Astrocyte (in vitro differentiated cells and primary cell): ENCODE measurements around the gene SPRTN. TPM values are rescaled to one million over a fixed set of nuclear protein-coding genes. Genes with fewer than 3 reads are reported as not detected.

Experiments used
- DNase-seq: peaks from one replicate; pipeline ENCODE4 v3.0.0-alpha.2; 2010; ENCODE audit warnings: low read depth
- FAIRE-seq: peaks from 2 replicates; lab custom pipeline; 2011; peaks lifted over from hg19 to GRCh38; lab: Jason Lieb, UNC
- H2AFZ ChIP-seq: 2 replicates; pipeline ENCODE4 v1.6.0; 2012; ENCODE audit warnings: low read depth, low read length, inconsistent platforms
- H3K27ac ChIP-seq: 2 replicates; pipeline ENCODE4 v1.5.1; 2011; ENCODE audit warnings: low read depth, low read length, inconsistent platforms
- H3K27me3 ChIP-seq: 2 replicates; pipeline ENCODE4 v1.6.0; 2011; ENCODE audit warnings: low read length, inconsistent platforms; ENCODE audit not compliant: insufficient read depth
- H3K36me3 ChIP-seq: 2 replicates; pipeline ENCODE4 v1.5.1; 2011; ENCODE audit warnings: low read length, inconsistent platforms; ENCODE audit not compliant: insufficient read depth
- H3K4me1 ChIP-seq: 2 replicates; pipeline ENCODE4 v1.5.1; 2011; ENCODE audit warnings: low read length, inconsistent platforms; ENCODE audit not compliant: insufficient read depth
- H3K4me2 ChIP-seq: 2 replicates; pipeline ENCODE4 v1.6.0; 2012; ENCODE audit warnings: low read length, inconsistent platforms
- H3K4me3 ChIP-seq: 2 replicates; pipeline ENCODE4 v1.5.1; 2011; ENCODE audit warnings: low read depth, mild to moderate bottlenecking, low read length, inconsistent platforms; ENCODE audit not compliant: insufficient read depth
- H3K79me2 ChIP-seq: 2 replicates; pipeline ENCODE4 v1.6.0; 2012; ENCODE audit warnings: mild to moderate bottlenecking, low read length, inconsistent platforms; ENCODE audit not compliant: insufficient read depth
- H3K9ac ChIP-seq: 2 replicates; pipeline ENCODE4 v1.6.0; 2012; ENCODE audit warnings: mild to moderate bottlenecking, low read length, inconsistent platforms
- H3K9me3 ChIP-seq: 2 replicates; pipeline ENCODE4 v1.5.1; 2012; ENCODE audit warnings: low read depth, mild to moderate bottlenecking, low read length, inconsistent platforms; ENCODE audit not compliant: insufficient read depth
- H4K20me1 ChIP-seq: 2 replicates; pipeline ENCODE4 v1.6.0; 2012; ENCODE audit warnings: low read length, inconsistent platforms; ENCODE audit not compliant: insufficient read depth
- H3K27ac Mint-ChIP-seq: one replicate; pipeline ENCODE4 v1.8.0; 2021; ENCODE audit warnings: mild to moderate bottlenecking, mixed read lengths; ENCODE audit not compliant: unreplicated experiment
- H3K27me3 Mint-ChIP-seq: one replicate; pipeline ENCODE4 v1.8.0; 2021; ENCODE audit warnings: low read depth, mixed read lengths; ENCODE audit not compliant: unreplicated experiment
- H3K36me3 Mint-ChIP-seq: one replicate; pipeline ENCODE4 v1.8.0; 2021; ENCODE audit warnings: low read depth, mixed read lengths; ENCODE audit not compliant: unreplicated experiment
- H3K4me1 Mint-ChIP-seq: one replicate; pipeline ENCODE4 v1.8.0; 2021; ENCODE audit warnings: low read depth, mixed read lengths; ENCODE audit not compliant: unreplicated experiment
- H3K4me3 Mint-ChIP-seq: one replicate; pipeline ENCODE4 v1.8.0; 2021; ENCODE audit warnings: mild to moderate bottlenecking, moderate library complexity, mixed read lengths; ENCODE audit not compliant: unreplicated experiment
- H3K9me3 Mint-ChIP-seq: one replicate; pipeline ENCODE4 v1.8.0; 2021; ENCODE audit warnings: mild to moderate bottlenecking, mixed read lengths; ENCODE audit not compliant: unreplicated experiment
- CTCF ChIP-seq: IDR thresholded peaks from 2 replicates; pipeline ENCODE4 v1.5.1; 2011; ENCODE audit warnings: low read depth, mild to moderate bottlenecking, inconsistent platforms, low read length, moderate library complexity; ENCODE audit not compliant: insufficient read depth
- EZH2 ChIP-seq: IDR thresholded peaks from 2 replicates; pipeline ENCODE4 v1.6.1; 2012; ENCODE audit warnings: mild to moderate bottlenecking, low read length, inconsistent platforms; ENCODE audit not compliant: insufficient read depth
- total RNA-seq: library from RNA; stranded (reverse); gene quantifications from 2 replicates; pipeline ENCODE4 v1.2.1, GENCODE V29; 2021

SPRTN gene
- total RNA-seq, 1 donor from 2014 or later: 13.6 TPM

GRCh38 chr1:231337472-231338269 is 422 bp upstream of the SPRTN start, which contains the start of gene EXOC8:
TSS of gene EXOC8 (minus strand) at chr1:231337852. CDS start at chr1:231337745, 107 bp downstream.
- Mint-ChIP-seq H3K27ac (peak within 1 kb of the TSS; percentile 99), H3K4me3 (peak within 1 kb of the TSS; percentile 97), H3K4me1 (peaks cover 31% of the 10 kb centered on the region), H3K27me3 (no peaks in the 10 kb centered on the region), H3K9me3 (no peaks in the 10 kb centered on the region), H3K36me3 (no peaks in the 10 kb centered on the region)
- Histone ChIP-seq H3K27me3 (no peaks in the 10 kb centered on the region), H3K4me1 (peaks cover 41% of the 10 kb centered on the region), H3K79me2 (peaks cover 86% of the 10 kb centered on the region), H3K4me2 (peak within 1 kb of the TSS; percentile 96), H3K9ac (peak within 1 kb of the TSS; percentile 99), H3K9me3 (no peaks in the 10 kb centered on the region), H4K20me1 (peaks cover 46% of the 10 kb centered on the region), H3K36me3 (peaks cover 3% of the 10 kb centered on the region), H3K4me3 (peak within 1 kb of the TSS; percentile 99), H2AFZ (peak within 1 kb of the TSS; percentile 96), H3K27ac (peak within 1 kb of the TSS; percentile 100)
- FAIRE-seq (peak; percentile 32), DNase-seq (peak; percentile 86)
- no peak for TF ChIP-seq EZH2

- DNase-seq (no peak), FAIRE-seq (no peak)
- H3K27ac Mint-ChIP-seq: peak overlapping the region; percentile 47
- no peaks in the 10 kb centered on the region for H3K9me3 ChIP-seq
- peaks cover 68% of the 10 kb centered on the region for H3K79me2 ChIP-seq
- peaks cover 24% of the 10 kb centered on the region for H3K4me1 ChIP-seq
- H3K4me3 ChIP-seq: no peak overlapping the region
- H3K27me3 Mint-ChIP-seq: no peaks in the 10 kb centered on the region
- no peaks in the 10 kb centered on the region for H3K36me3 Mint-ChIP-seq
- H3K36me3 ChIP-seq: peaks cover 3% of the 10 kb centered on the region
- no peak overlapping the region for H3K4me2 ChIP-seq
- H3K27ac ChIP-seq: no peak overlapping the region
- H4K20me1 ChIP-seq: peaks cover 26% of the 10 kb centered on the region
- H2AFZ ChIP-seq: no peak overlapping the region
- peak overlapping the region; percentile 8 for H3K9ac ChIP-seq
- H3K4me1 Mint-ChIP-seq: peaks cover 23% of the 10 kb centered on the region
- no peaks in the 10 kb centered on the region for H3K27me3 ChIP-seq
- TF ChIP-seq EZH2 (no peak), CTCF (no peak)
- H3K4me3 Mint-ChIP-seq: peak overlapping the region; percentile 29
- H3K9me3 Mint-ChIP-seq: no peaks in the 10 kb centered on the region
These were observed 2.4 kb downstream of the SPRTN start for GRCh38 chr1:231340328-231341013.

- H3K36me3 ChIP-seq: peaks cover 26% of the 10 kb centered on the region
- no peak for FAIRE-seq
These were observed 9.9 kb downstream of the SPRTN start for GRCh38 chr1:231347961-231348360.

More at GRCh38 chr1:231347961-231348360, 9.9 kb downstream of the SPRTN start:
- H3K4me3 ChIP-seq: no peak overlapping the region
- H3K4me1 ChIP-seq: no peaks in the 10 kb centered on the region
- no peaks in the 10 kb centered on the region for H3K9me3 ChIP-seq
- H3K27ac Mint-ChIP-seq: no peak overlapping the region
- no peak overlapping the region for H2AFZ ChIP-seq
- no peak overlapping the region for H3K27ac ChIP-seq
- H3K27me3 ChIP-seq: no peaks in the 10 kb centered on the region
- H3K4me2 ChIP-seq: no peak overlapping the region
- peaks cover 11% of the 10 kb centered on the region for H4K20me1 ChIP-seq
- H3K79me2 ChIP-seq: peaks cover 14% of the 10 kb centered on the region
- TF ChIP-seq CTCF (no peak), EZH2 (no peak)
- H3K9me3 Mint-ChIP-seq: no peaks in the 10 kb centered on the region
- H3K36me3 Mint-ChIP-seq: no peaks in the 10 kb centered on the region
- no peak overlapping the region for H3K4me3 Mint-ChIP-seq
- no peak for DNase-seq
- H3K4me1 Mint-ChIP-seq: no peaks in the 10 kb centered on the region
- H3K27me3 Mint-ChIP-seq: no peaks in the 10 kb centered on the region
- no peak overlapping the region for H3K9ac ChIP-seq
